ENCODE measurements around the gene MTRFR.

DNA sequence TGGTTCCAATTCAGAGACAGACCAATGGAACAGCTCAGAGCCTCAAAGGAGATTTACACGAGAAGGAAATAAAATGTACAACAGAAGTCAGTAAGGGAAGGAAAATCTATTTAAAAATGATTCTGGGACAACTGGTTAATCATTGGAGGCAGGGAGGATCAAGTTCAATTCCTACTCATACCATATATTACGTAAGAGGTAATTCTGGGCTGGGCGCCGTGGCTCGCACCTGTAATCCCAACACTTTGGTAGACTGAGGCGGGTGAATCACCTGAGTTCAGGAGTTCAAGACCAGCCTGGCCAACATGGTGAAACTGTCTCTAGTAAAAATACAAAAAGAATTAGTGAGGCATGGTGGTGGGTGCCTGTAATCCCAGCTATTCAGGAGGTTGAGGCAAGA, 45.6 kb upstream of the MTRFR start:
- TF ChIP-seq, protein P1, sequence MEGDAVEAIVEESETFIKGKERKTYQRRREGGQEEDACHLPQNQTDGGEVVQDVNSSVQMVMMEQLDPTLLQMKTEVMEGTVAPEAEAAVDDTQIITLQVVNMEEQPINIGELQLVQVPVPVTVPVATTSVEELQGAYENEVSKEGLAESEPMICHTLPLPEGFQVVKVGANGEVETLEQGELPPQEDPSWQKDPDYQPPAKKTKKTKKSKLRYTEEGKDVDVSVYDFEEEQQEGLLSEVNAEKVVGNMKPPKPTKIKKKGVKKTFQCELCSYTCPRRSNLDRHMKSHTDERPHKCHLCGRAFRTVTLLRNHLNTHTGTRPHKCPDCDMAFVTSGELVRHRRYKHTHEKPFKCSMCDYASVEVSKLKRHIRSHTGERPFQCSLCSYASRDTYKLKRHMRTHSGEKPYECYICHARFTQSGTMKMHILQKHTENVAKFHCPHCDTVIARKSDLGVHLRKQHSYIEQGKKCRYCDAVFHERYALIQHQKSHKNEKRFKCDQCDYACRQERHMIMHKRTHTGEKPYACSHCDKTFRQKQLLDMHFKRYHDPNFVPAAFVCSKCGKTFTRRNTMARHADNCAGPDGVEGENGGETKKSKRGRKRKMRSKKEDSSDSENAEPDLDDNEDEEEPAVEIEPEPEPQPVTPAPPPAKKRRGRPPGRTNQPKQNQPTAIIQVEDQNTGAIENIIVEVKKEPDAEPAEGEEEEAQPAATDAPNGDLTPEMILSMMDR (conservative IDR thresholded peaks at IDR 0.05), result no peak
- TF ChIP-seq ZFX (IDR thresholded peaks at IDR 0.05), result no peak
